ENCODE data around the gene SCUBE1. TPM values are rescaled to one million over a fixed set of nuclear protein-coding genes. Genes with fewer than 3 reads are reported as not detected.

Gene SCUBE1
- total and polyA plus RNA-seq, 8 donors = 0.31 to 8.0 (median 1.8) TPM

GRCh38 chr22:43152357-43153071, 190.7 kb downstream of the SCUBE1 start:
- peak overlapping the region; percentile 63 to 84 (median 72) for H3K4me3 ChIP-seq
- peak in 1 of 4 donors; percentile 43 for TF ChIP-seq POLR2A (IDR thresholded peaks at IDR 0.05)
- no peak for TF ChIP-seq EP300 (IDR thresholded peaks at IDR 0.05)
- TF ChIP-seq POLR2AphosphoS5 (IDR thresholded peaks at IDR 0.05) = peak in 2 of 3 donors; percentile 85 to 89
- TF ChIP-seq CTCF (IDR thresholded peaks at IDR 0.05) = no peak
- intact Hi-C loops (cut with DNase I; ENCODE audit: low total_unique reads) = no loop called here
- peaks cover 0 to 20% (median 4%) of the 10 kb centered on the region in 4 donors for H3K36me3 ChIP-seq
- H3K27me3 ChIP-seq = no peaks in the 10 kb centered on the region
- peak; percentile 88 to 93 for DNase-seq
- peak overlapping the region; percentile 82 to 95 (median 94) for H3K27ac ChIP-seq
- 1 to 31% (median 9%) methylated on average over 10 to 22 of the region's 22 CpGs for WGBS, 5 donors
- H3K4me1 ChIP-seq = peaks cover 26 to 72% (median 60%) of the 10 kb centered on the region in 4 donors
- H3K9me3 ChIP-seq = no peaks in the 10 kb centered on the region

- intact Hi-C loops (cut with DNase I; ENCODE audit: low total_unique reads) = no loop called here
- 4 to 23% (median 12%) methylated on average over 2 to 18 of the region's 18 CpGs for WGBS, 5 donors
- H3K36me3 ChIP-seq = peaks cover 0 to 20% (median 4%) of the 10 kb centered on the region in 4 donors
- no peaks in the 10 kb centered on the region for H3K9me3 ChIP-seq
- H3K27ac ChIP-seq = peak overlapping the region; percentile 82 to 95 (median 94)
- peaks cover 26 to 67% (median 55%) of the 10 kb centered on the region in 4 donors for H3K4me1 ChIP-seq
- no peak for DNase-seq
- peak overlapping the region; percentile 63 to 84 (median 72) for H3K4me3 ChIP-seq
- no peaks in the 10 kb centered on the region for H3K27me3 ChIP-seq
- TF ChIP-seq EP300 (IDR thresholded peaks at IDR 0.05) = no peak
- TF ChIP-seq CTCF (IDR thresholded peaks at IDR 0.05) = no peak
- TF ChIP-seq POLR2A (IDR thresholded peaks at IDR 0.05) = no peak
- TF ChIP-seq POLR2AphosphoS5 (IDR thresholded peaks at IDR 0.05) = no peak
Measured at GRCh38 chr22:43152003-43152356, 191.2 kb downstream of the SCUBE1 start.

- peaks cover 0 to 17% (median 4%) of the 10 kb centered on the region in 4 donors for H3K36me3 ChIP-seq
- intact Hi-C loops (cut with DNase I; ENCODE audit: low total_unique reads) = no loop called here
- TF ChIP-seq POLR2AphosphoS5 (IDR thresholded peaks at IDR 0.05) = peak in 2 of 3 donors; percentile 84 to 89
- no peak for TF ChIP-seq CTCF (IDR thresholded peaks at IDR 0.05)
- no peaks in the 10 kb centered on the region for H3K9me3 ChIP-seq
- peaks cover 26 to 61% (median 52%) of the 10 kb centered on the region in 4 donors for H3K4me1 ChIP-seq
- H3K27me3 ChIP-seq = no peaks in the 10 kb centered on the region
- peak within 1 kb of the TSS; percentile 63 to 84 (median 72) for H3K4me3 ChIP-seq
- peak within 1 kb of the TSS; percentile 82 to 95 (median 94) for H3K27ac ChIP-seq
- DNase-seq = peak; percentile 85 to 86
- 0 to 3% (median 1%) methylated on average over 21 to 75 of the region's 75 CpGs for WGBS, 5 donors
Measured at GRCh38 chr22:43151251-43152002, 191.7 kb downstream of the SCUBE1 start, which contains the start of gene TSPO. Gene TSPO, plus strand, starts transcription at chr22:43151559. Its CDS starts 7,680 bp downstream, at chr22:43159239.

GRCh38 chr22:43150731-43151206, 192.4 kb downstream of the SCUBE1 start:
- peak overlapping the region; percentile 63 to 84 (median 72) for H3K4me3 ChIP-seq
- TF ChIP-seq POLR2AphosphoS5 (IDR thresholded peaks at IDR 0.05) = no peak
- TF ChIP-seq EP300 (IDR thresholded peaks at IDR 0.05) = no peak
- TF ChIP-seq POLR2A (IDR thresholded peaks at IDR 0.05) = no peak
- TF ChIP-seq CTCF (IDR thresholded peaks at IDR 0.05) = no peak
- intact Hi-C loops (cut with DNase I; ENCODE audit: low total_unique reads) = no loop called here
- 75 to 80% (median 76%) methylated on average over 14 to 15 of the region's 15 CpGs for WGBS, 5 donors
- no peak for DNase-seq
- peaks cover 23 to 55% (median 46%) of the 10 kb centered on the region in 4 donors for H3K4me1 ChIP-seq
- H3K27me3 ChIP-seq = no peaks in the 10 kb centered on the region
- no peaks in the 10 kb centered on the region for H3K9me3 ChIP-seq
- H3K27ac ChIP-seq = peak overlapping the region; percentile 82 to 95 (median 94)
- peaks cover 0 to 10% (median 2%) of the 10 kb centered on the region in 4 donors for H3K36me3 ChIP-seq
